ENCODE results near the gene OTOP2.
A peak's percentile ranks its signal among the peaks of the same experiment; 100 is the strongest.
"Not testable (repeated sequence)": the region's sequence is repeated elsewhere in the genome, so short reads cannot be mapped to it uniquely, and the experiment has no call there.

OTOP2 gene

GRCh38 chr17:74898376-74898946 lies 25.6 kb upstream of the OTOP2 start:
- no peak overlapping the region for H3K27ac ChIP-seq
- DNase-seq (ENCODE audit: low read depth, low spot score) = peak; percentile 14

GRCh38 chr17:74900208-74900607 lies 23.9 kb upstream of the OTOP2 start:
- DNase-seq (ENCODE audit: low read depth, low spot score) = no peak
- H3K27ac ChIP-seq = no peak overlapping the region

DNA sequence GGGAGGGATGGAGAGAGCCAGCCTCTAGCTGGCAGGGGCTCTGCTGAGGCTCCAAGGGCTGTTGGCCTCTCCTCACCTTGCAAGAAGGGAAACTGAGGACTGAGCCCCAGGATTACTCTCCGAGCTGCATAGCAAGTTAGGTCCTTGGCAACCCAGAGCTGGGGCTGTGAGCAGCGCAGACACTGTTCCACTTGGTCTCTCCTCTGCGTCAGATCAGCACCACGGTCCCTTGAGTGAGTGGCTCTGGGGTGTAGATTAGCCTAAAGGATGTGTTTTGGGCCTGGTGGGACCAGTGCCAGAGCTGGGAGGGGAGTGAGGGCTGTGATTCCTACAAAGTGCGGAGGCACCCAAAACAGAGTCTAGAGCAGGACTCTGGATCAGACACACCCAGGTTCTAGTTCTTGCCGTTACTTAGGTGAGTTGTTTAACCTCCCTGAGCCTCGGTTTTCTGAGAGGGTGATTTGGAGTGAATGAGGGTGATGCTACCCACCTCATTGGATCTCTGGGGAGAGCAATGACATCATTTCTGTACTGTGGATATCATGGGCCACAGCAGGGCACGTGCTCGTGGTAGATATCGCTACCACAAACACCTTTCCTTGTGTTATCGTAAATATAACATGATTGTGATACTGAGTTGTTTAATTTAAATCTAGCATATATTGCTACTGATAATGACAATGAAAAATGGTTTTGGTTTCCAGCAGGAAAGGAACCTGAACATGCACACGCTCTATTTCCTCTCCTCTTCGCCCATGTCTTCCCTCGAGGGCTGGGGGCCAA lies 22.5 kb upstream of the OTOP2 start:
- no peak overlapping the region for H3K27ac ChIP-seq
- DNase-seq (ENCODE audit: low read depth, low spot score) = no peak

DNA sequence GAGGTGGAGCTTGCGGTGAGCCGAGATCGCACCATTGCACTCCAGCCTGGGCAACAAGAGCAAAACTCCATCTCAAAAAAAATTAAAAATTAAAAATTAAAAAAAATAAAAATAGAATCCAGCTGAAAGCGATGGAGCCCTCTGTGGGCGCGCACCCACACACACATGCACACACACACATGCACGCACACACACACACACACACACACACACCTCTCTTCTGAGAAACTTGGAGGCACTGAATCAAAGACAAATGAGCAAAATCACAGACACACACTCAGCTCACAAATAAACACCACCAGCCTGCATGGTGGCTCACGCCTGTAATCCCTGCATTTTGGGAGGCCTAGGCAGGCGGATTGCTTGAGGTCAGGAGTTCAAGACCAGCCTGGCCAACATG lies 21.0 kb upstream of the OTOP2 start:
- no peak for DNase-seq (ENCODE audit: low read depth, low spot score)
- H3K27ac ChIP-seq = no peak overlapping the region

DNA sequence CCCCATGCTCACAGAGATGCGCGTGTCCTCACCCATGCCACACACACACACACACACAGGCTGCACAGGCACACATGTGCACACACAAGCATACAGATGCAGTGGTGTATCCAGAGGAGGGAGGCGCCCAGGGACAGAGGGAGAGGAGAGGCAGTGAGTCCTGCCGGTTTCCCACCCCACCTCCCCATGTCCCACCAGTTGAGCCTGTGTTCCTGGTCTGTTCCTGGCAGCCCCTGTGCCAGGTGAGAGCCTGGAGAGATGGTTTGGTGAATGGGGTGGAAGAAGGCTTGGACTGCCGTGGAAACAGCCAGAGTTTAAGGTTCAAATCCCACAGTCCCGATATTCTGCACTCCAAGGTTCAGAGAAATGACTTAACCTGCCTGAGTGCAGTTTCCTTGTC lies 20.4 kb upstream of the OTOP2 start:
- no peak overlapping the region for H3K27ac ChIP-seq
- DNase-seq (ENCODE audit: low read depth, low spot score) = no peak

DNA sequence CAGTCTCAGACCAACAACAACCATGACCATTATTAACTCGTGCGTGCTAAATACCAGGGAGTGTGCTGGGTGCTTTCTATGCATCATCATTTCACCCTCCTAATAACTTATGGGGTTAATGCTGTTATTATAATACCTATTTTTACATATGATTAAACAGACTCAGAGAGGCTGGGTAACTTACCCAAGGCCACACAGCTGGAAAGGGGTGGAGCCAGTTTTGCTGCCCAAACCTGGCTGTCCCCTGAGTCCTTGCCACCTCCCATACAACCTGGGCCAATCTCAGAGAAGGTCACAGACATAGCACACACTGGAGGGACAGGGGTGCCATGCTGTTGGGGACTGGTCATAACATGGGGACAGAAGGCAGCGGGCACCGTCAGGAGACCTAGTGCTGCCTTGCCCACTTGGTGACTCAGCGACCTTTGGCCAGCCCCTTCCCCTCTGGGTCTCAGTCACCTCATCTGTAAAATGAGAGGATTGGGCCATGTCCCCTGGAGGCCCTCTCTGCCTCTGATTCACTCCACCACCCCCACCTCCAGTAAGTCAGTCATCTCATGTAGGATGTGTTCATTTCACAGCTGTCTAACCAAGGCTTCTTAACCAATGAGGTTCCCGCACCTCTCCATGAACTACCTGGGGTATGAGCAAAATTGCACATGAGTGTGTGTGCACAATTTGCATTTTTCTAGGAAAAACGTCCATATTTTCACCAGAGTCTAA lies 19.2 kb upstream of the OTOP2 start:
- H3K27ac ChIP-seq = no peak overlapping the region
- DNase-seq (ENCODE audit: low read depth, low spot score) = no peak

DNA sequence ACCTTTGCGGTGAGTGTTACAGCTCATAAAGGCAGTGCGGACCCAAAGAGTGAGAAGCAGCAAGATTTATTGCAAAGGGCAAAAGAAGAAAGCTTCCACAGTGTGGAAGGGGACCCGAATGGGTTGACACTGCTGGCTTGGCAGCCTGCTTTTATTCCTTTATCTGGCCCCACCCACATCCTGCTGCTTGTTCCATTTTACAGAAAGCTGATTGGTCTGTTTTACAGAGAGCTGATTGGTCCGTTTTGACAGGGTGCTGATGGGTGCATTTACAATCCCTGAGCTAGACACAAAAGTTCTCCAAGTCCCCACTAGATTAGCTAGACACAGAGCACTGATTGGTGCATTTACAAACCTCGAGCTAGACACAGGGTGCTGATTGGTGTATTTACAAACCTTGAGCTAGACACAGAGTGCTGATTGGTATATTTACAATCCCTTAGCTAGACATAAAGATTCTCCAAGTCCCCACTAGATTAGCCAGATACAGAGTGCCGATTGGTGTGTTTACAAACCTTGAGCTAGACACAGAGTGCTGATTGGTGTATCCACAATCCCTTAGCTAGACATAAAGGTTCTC lies 17.8 kb upstream of the OTOP2 start:
- not testable (repeated sequence) for H3K27ac ChIP-seq; DNase-seq (ENCODE audit: low read depth, low spot score)

DNA sequence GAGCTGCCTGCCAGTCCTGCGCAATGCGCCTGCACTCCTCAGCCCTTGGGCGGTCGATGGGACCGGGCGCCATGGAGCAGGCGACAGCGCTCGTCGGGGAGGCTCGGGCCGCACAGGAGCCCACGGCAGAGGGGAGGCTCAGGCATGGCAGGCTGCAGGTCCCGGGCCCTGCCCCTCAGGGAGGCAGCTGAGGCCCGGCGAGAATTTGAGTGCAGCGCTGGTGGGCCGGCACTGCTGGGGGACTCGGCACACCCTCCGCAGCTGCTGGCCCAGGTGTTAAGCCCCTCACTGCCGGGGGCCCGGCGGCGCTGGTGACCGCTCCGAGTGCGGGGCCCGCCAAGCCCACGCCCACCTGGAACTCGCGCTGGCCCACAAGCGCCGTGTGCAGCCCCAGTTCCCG lies 17.1 kb upstream of the OTOP2 start:
- no peak for DNase-seq (ENCODE audit: low read depth, low spot score)
- no peak overlapping the region for H3K27ac ChIP-seq

DNA sequence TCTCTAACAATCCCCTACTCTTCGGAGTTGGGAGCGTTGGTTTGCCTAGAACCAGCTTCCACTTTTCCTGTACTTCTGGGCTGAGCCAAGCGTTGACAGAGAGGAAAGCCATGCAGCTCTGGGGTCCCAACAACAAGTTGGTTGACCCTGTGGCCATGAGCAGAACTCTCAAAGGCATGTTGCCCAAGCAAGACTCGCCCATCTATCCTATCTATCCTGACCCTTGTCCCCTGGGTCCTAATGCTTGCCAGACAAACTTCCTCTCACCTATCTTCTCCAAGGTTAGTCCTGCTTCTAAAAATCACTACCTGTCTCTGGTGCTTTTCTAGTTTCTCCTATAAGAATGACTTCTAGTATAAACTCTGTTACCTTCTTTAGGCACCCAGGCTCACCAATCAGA lies 15.0 kb upstream of the OTOP2 start:
- not testable (repeated sequence) for H3K27ac ChIP-seq; DNase-seq (ENCODE audit: low read depth, low spot score)

GRCh38 chr17:74911423-74911822 lies 12.7 kb upstream of the OTOP2 start:
- DNase-seq (ENCODE audit: low read depth, low spot score); H3K27ac ChIP-seq: not testable (repeated sequence)

- DNase-seq (ENCODE audit: low read depth, low spot score) = no peak
- H3K27ac ChIP-seq = no peak overlapping the region
Measured at GRCh38 chr17:74916136-74916850, 7.8 kb upstream of the OTOP2 start.

GRCh38 chr17:74916851-74917199 lies 7.2 kb upstream of the OTOP2 start:
- H3K27ac ChIP-seq = no peak overlapping the region
- DNase-seq (ENCODE audit: low read depth, low spot score) = no peak

DNA sequence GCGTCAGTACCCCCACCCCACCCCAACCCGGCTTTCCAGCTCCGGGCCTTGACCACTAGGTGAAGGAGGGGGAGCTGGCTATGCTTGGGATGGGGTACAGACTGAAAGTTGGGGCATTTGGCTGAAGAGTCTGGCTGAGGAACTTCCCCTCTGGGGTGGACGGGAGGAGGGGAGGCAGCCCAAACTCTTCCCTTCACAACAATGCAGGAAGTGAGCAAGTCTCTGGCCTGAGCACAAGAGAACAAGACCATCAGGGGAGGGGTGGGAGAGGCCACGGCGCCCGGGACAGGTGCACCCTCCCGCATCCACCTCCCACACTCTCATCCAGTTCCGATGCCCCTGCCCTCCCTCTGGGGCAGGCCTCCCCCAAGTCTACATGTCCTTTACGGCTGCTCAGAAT lies 6.6 kb upstream of the OTOP2 start:
- DNase-seq (ENCODE audit: low read depth, low spot score) = no peak
- H3K27ac ChIP-seq = no peak overlapping the region

GRCh38 chr17:74918906-74919305 lies 5.2 kb upstream of the OTOP2 start:
- no peak for DNase-seq (ENCODE audit: low read depth, low spot score)
- no peak overlapping the region for H3K27ac ChIP-seq

DNA sequence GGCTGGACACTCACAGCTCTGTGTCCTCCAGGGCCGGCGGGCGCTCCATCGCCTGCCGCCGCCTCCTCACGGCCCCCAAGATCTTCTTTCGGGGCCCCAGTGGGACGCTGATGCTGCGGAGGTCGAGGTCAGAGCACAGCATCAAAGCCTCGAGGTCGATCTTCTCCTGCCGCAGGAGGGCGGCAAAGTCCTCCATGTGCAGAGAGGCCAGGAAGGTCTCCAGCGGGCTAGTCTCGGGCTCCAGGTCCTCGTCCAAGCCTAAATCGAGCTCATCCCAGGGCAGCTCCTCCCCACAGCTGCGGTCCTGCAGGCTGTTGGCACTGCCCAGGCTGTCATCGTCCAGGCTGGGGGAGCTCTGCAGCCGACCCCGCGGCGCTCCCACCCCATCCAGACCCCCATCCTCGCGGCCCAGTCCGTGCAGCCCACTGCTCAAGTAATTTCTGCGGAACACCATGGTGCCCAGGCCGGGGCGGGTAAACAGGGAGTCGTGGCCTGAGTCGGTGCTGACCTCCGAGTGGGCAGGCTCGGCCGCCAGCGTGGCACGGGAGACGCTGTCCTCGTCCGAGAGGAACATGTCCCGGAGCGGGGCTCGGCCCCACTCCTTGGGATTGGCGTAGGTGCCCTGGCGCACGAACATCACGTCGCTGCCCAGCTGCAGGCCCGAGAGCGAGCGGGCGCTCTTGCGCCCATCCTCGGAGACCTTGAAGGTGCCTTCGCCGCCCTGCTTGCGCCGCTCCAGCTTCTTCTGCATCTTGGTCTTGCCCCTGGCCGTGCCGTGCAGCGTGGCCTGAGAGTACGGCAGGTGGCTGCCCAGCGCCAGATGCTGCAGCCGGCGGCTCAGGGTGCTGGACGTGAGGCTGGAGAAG lies 4.4 kb upstream of the OTOP2 start:
- no peak overlapping the region for H3K27ac ChIP-seq
- no peak for DNase-seq (ENCODE audit: low read depth, low spot score)

DNA sequence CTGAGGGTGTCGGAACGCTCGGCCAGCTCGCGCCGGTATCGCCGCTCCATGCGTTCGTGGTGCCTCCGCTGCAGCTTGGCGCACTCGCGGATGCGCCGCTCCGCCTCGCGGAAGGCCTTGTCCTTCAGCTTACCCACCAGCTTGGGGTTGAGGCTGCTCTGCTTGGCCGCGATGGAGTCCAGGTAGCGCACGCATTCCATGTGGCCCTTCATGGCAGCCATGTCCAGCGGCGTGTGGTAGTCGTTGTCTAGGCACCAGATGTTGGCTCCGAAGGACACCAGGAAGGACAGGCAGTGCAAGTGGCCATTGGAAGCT lies 3.8 kb upstream of the OTOP2 start:
- DNase-seq (ENCODE audit: low read depth, low spot score) = no peak
- no peak overlapping the region for H3K27ac ChIP-seq

- no peak overlapping the region for H3K27ac ChIP-seq
Measured at GRCh38 chr17:74920642-74921025, 3.4 kb upstream of the OTOP2 start.

DNA sequence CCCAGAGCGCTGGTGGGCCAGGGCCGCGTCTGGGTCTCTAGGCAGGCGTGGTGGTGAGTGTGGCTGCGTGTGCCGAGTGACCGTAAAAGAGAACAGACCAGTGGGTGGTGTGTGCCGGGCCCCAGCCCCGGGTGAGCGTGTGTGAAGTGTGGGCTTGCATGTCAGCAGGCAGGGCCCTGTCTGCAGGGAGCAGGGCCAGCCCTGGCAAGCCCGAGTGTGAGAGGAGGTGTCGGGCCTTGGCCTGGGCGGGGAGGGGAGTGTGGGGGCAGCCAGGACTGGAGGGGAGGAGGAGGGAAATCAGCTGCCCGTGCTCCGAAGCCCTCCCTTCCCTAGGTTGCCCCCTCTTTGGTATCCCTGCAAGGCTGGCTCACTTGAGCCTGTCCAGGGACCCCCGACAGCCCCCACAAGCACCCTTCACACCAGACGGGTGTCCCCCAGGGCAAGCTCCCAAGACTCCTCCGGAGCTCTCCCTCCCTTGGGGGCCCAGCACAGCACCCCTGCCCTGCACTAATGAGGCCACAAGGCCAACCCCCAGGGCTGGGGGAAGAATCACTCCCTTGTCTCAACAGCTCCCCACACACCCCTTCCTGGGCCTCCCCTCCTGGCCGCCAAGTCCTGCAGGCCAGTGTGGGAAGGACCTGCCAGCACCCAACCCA lies 2.9 kb upstream of the OTOP2 start:
- H3K27ac ChIP-seq = no peak overlapping the region
- no peak for DNase-seq (ENCODE audit: low read depth, low spot score)

More at GRCh38 chr17:74920642-74921025, 3.4 kb upstream of the OTOP2 start:
- DNase-seq (ENCODE audit: low read depth, low spot score) = no peak

- no peak for DNase-seq (ENCODE audit: low read depth, low spot score)
- H3K27ac ChIP-seq = no peak overlapping the region
Measured at GRCh38 chr17:74921769-74922168, 2.3 kb upstream of the OTOP2 start.
